RKO (cell line): ENCODE measurements around the gene MRPL57.
"Not testable (repeated sequence)": the region's sequence is repeated elsewhere in the genome, so short reads cannot be mapped to it uniquely, and the experiment has no call there.

Experiments used
- DNase-seq: peaks from one replicate; pipeline ENCODE4 v3.0.0-alpha.2; 2016; ENCODE audit warnings: low spot score

The MRPL57 gene

DNA sequence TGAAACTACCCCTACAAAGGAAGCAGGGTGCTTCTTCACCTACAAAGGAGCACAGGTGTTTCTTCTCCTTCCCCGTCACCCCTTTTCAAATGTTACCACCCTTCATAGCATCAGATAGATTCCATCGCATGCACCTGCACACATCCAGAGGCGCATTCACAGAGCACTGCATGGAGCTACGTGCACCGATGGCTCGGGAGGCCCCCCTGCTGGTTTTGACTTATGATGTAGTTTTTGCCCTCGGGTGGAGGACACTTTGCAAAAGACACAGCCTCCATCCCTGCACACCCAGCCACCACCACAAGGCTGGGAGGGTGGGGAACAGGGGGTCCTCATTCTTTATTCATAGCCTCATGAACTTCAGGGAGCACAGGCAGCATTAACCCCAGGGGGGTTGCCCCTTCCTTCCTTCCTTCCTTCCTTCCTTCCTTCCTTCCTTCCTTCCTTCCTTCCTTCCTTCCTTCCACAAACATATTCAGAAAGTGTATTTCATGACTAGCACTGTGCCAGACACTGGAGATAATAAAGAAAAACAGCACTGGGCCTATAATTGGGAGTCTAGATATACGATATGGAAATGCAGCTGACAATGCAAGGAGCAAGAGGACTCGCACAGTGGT, 21.3 kb downstream of the MRPL57 start:
- DNase-seq, result not testable (repeated sequence)

DNA sequence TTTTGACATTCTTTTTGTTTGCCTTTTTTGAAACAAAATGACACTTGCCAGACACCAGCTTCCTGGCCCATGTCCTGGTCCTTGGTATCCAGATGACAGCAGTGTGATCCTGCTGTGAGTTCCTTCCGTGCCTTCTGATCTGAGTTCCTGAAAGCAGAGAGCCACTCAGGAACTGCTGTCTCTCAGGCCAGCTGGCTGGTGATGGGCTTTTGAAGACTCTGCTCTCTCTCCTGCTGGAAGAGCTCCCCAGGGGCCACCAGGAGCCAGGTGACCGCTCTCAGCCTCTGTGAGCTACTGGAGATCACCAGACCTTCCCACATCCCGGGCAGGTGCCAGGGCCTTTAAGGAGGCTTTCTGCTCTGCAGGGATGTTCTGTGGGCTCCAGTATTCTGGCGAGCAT, 21.9 kb downstream of the MRPL57 start:
- not testable (repeated sequence) for DNase-seq

GRCh38 chr13:21201456-21202190, 25.2 kb downstream of the MRPL57 start:
- not testable (repeated sequence) for DNase-seq

DNA sequence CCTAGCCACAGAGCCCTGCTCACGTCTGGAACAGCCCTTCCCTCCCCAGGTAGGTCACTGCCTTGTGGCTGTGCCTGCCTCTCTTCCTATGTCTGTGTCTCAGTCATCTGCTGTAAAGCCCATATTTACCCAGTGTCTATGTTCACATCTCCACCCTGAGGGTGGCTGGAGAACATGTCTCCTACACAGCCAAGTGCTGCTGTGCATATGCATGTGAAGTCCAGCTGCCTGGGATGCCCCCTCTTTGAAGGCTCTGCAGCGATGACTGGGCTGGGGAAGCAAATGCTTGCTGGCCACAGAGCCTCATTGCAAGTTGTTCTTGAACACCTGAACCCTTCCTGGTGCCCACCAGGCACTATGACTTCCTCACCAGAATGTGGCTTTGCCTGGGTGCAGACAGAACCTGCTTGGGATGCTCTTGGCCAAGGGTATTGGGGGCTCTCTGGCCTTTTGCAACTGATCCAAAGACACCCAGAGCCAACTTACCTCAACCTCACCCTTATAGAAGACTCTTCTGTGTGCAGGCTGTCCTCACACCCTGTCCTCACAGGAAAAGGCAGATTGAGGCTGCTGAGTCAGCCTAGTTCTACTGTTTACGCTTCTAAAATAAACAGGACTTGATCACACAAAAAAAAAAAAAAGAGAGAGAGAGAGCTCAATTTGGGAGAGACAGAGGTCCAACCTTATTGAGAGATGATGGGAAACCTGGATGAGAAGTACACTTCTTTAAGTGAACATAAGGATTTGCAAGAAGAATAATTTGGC, 26.5 kb downstream of the MRPL57 start:
- DNase-seq, result no peak

DNA sequence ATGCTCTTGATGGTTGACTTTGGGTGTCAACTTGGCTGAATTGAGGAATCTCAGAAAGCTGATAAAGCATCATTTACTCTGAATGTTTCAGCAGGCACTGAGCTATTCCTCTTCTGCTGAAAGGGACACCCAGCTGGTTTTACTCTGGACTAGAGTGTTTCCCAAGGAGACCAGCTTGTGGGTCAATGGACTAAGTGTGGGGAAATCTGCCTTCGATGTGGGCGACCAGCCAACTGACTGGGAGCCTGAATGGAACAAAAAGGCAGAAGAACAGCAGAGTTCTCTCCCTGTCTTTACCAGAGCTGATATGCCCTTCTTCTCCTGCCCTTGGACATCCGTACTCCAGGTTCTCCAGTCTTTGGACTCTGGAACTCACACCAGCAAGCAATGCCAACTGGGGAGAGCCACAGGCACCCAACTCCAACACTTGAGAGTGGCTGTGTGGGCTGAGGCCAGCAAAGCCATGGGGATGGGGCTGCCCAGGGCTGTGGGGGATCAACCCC, 32.2 kb downstream of the MRPL57 start:
- no peak for DNase-seq

DNA sequence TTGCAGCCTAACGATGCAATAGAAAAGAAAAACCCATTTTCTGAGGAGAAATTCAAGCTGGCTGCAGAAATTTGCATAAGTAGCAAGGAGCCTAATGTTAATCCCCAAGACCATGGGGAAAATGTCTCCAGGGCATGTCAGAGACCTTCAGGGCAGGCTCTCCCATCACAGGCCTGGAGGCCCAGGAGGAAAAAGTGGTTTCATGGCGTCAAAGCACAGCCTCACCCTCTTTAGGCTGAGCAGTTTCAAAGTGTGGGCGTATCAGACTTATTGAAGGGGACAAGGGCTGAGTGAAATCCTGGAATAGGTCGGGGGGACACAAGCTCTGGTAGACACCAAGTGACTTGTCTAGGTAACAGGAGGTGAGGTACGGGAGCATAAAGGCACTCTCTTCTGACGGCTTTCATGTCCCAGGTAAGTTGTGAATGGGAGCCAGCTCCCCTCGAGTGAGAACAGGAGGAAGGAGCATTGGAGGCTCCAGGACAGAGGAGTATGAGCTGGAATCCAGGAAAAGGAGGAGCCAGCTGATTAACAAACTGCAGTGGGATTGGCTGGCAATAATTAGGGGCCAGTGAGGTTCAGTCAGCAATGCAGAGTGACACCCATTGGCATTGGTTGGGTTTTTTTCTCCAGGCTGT, 35.8 kb downstream of the MRPL57 start:
- no peak for DNase-seq

DNA sequence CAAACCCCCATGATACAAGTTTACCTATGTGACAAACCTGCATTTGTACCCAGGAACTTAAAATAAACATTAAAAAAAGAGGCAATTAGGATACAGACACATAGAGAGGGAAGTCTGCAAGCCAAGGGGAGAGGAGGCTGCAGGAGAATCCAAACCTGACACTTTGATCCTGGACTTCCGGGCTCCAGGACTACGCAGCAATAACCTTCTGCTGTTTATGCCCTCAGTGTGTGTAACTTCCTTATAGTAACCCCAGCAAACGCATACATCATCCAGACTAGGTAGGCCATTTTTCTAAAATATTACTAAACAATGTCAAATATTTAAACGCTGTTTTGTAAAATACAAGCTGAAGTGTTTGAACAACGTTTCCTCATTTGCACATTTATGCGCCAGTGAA, 39.0 kb downstream of the MRPL57 start:
- not testable (repeated sequence) for DNase-seq

DNA sequence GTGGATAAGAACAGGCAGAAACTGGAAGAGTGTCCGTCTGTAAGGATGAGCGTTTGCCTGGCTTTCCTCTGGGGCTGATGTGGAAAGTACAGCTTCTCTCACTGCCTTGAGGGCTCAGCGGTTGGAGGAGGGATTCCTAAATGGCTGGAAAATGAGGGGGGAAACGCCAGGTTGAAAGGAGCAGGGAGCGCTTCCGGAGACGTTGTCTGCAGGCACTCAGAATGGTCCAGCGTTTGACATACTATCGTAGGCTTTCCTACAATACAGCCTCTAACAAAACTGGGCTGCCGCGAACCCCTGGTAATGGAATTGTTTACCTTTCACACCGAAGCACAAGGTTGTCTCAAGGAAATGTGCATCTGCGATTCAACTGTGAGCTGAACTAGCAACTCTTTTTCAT, 39.9 kb downstream of the MRPL57 start:
- no peak for DNase-seq

GRCh38 chr13:21218351-21219035, 42.0 kb downstream of the MRPL57 start:
- DNase-seq, result no peak

DNA sequence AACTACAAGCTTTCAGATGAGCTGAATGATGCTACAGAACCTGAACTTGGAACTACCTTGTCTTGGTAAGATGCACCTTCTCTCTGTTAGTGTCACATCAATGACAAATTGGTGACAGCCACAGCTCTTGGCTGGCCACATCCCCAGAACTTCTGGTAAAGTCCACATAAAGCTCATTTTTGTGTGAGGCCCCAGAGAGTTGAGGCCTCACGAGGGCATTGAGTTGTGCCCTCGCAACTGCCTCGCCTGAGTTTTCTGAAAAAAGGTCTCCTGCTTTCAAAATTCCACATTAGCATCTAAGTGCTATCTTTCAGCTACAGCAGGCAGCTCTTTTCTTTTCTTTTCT, 42.6 kb downstream of the MRPL57 start:
- no peak for DNase-seq

- DNase-seq, result not testable (repeated sequence)
Observed at GRCh38 chr13:21219716-21220115, 43.3 kb downstream of the MRPL57 start.

GRCh38 chr13:21221268-21221667, 44.8 kb downstream of the MRPL57 start:
- no peak for DNase-seq

GRCh38 chr13:21225082-21225481, 48.6 kb downstream of the MRPL57 start:
- no peak for DNase-seq

DNA sequence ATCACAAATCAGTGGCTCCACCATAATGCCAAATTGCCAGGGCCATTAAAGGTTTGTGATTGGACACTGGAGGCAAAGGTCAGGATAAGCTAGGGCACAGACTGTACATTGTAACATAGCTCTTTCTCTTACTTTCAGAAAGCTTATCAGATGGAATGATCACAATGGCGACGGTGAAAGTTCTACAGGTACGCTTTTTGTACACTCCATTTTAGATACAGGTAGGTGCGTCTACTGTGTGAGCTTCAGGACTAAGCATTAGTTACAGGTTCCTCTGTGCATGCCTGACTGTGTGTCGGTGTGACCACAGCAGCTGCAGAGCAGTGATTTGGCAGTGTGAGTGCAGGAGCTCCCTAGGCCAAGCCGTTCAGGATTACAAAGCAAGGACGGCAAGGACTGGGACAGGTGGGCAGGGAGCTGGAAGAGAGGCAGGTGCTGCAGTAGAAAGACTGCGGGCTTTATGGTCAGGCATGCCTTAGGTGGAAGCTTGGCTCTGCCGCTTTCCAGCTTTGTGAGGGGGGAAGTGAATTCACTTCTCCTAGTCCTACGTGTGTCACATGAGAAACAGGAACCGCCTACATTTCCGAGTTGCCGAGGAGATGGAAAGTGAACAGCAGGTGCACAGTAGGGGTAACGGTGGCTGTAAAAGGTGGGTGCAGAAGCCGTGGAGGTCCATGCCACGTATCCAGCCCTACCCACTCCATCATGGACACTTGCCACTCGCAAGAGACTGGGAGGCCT, 49.6 kb downstream of the MRPL57 start:
- DNase-seq, result no peak

- DNase-seq, result no peak
Observed at GRCh38 chr13:21227917-21228316, 51.5 kb downstream of the MRPL57 start.
